Psoas muscle (tissue), 8 donors: ENCODE measurements around the gene CCSAP. TPM values are rescaled to one million over a fixed set of nuclear protein-coding genes. Genes with fewer than 3 reads are reported as not detected.

Experiments
- ATAC-seq, 4 donors: fragments of 200-7000 bp; cut with Tn5 transposase; one replicate each; pipeline ENCODE4 v1.9.1; 2020; ENCODE audit warnings: moderate library complexity in 3 of 4, mild to moderate bottlenecking in 2 of 4
- DNase-seq, 2 donors: peaks; one replicate each; pipeline ENCODE4 v3.0.0-alpha.2; 2020
- H3K27ac ChIP-seq: fragments of 200-600 bp; one replicate; pipeline ENCODE4 v1.8.0; 2022
- H3K27me3 ChIP-seq, 3 donors: fragments of 200-600 bp in 1 of 3; one replicate each; pipeline versions ENCODE4 v1.6.1 to v1.8.0; 2013 to 2022; ENCODE audit warnings: low read length in 2 of 3, mild to moderate bottlenecking in 2 of 3, moderate library complexity in 1 of 3; ENCODE audit not compliant: insufficient read depth in 3 of 3
- H3K36me3 ChIP-seq, 2 donors: fragments of 200-600 bp in 1 of 2; one replicate each; pipeline versions ENCODE4 v1.6.1 to v1.8.0; 2013 to 2022; ENCODE audit warnings: low read depth in 1 of 2, mild to moderate bottlenecking in 1 of 2, moderate library complexity in 1 of 2; ENCODE audit not compliant: insufficient read depth in 1 of 2
- H3K4me1 ChIP-seq: fragments of 200-600 bp; one replicate; pipeline ENCODE4 v1.8.0; 2022
- H3K4me3 ChIP-seq: fragments of 200-600 bp; one replicate; pipeline ENCODE4 v1.8.0; 2022; ENCODE audit warnings: mild to moderate bottlenecking
- H3K9me3 ChIP-seq: fragments of 200-600 bp; one replicate; pipeline ENCODE4 v1.8.0; 2022
- CTCF ChIP-seq: fragments of 200-600 bp; IDR thresholded peaks from one replicate; pipeline ENCODE4 v1.8.0; 2022; ENCODE audit warnings: antibody characterized with exemption
- WGBS, 3 donors: extraction: QIAGEN DNeasy Blood & Tissue Kit; methylation state at CpG; one replicate each; pipeline versions ENCODE4 v1.1.6 to v1.1.7; 2013; 5-methylcytosine and 5-hydroxymethylcytosine counted together
- intact Hi-C, 2 donors: fragments of 100-400 bp; cut with DNase I; formaldehyde crosslinking; loops; one replicate each; pipeline versions ENCODE4 v1.11.0 to v1.14.2; 2022
- polyA plus RNA-seq, 3 donors: library from polyadenylated mRNA; stranded (reverse); fragments of 200-250 nt; gene quantifications; one replicate each; pipeline ENCODE4 v1.2.3, GENCODE V29; 2013
- total RNA-seq, 4 donors: library from RNA; stranded (reverse); fragmentation: NEBNext Ultra II Directional in 2 of 4; extraction: Animal tissue kit (Norgen Biotek cat#: 25700) in 2 of 4; gene quantifications; one replicate each; pipeline versions ENCODE4 v1.2.1 to v1.2.4, GENCODE V29; 2021 to 2023
- donor health status: healthy with polysubstance abuse.
- donor health status: DM: no; HTN: no; CAD: no; lungs with moderate emphysema.
- donor health status: Bipolar disorder and iron deficiency.
- donor health status: healthy.
- donor health status: DM: yes; HTN: yes; CAD: no.
- donor health status: DM: no; HTN: no; CAD: no.
- donor health status: DM: no; HTN: no; CAD: no.
- donor health status: DM: yes; HTN: yes; CAD: no.

Gene CCSAP
- total and polyA plus RNA-seq, 7 donors: 0.53 to 2.2 (median 1.2) TPM

- no peaks in the 10 kb centered on the region for H3K27me3 ChIP-seq
- WGBS, 3 donors: 87 to 92% (median 88%) methylated on average over 7 of the region's 7 CpGs
- peaks cover 50% of the 10 kb centered on the region for H3K4me1 ChIP-seq
- TF ChIP-seq CTCF: no peak
- no peaks in the 10 kb centered on the region for H3K36me3 ChIP-seq
- no peak for ATAC-seq
- no peak overlapping the region for H3K27ac ChIP-seq
- no peak overlapping the region for H3K4me3 ChIP-seq
- no peaks in the 10 kb centered on the region for H3K9me3 ChIP-seq
- intact Hi-C loops: loop anchor here in 1 of 2 donors (5.0 kb wide), 1 partner anchor 64 kb away; no protein-coding TSS in a partner anchor
- no peak for DNase-seq
Observed at GRCh38 chr1:229273507-229274232, 69.2 kb downstream of the CCSAP start.

- TF ChIP-seq CTCF: no peak
- Histone ChIP-seq H3K36me3 (no peaks in the 10 kb centered on the region), H3K27me3 (no peaks in the 10 kb centered on the region), H3K4me1 (peaks cover 46% of the 10 kb centered on the region), H3K9me3 (no peaks in the 10 kb centered on the region), H3K27ac (peak overlapping the region; percentile 77), H3K4me3 (peak overlapping the region; percentile 79)
- WGBS, 3 donors: 35 to 42% (median 36%) methylated on average over 11 of the region's 11 CpGs
- intact Hi-C loops: loop anchor here in 1 of 2 donors (5.0 kb wide), 1 partner anchor 65 kb away; no protein-coding TSS in a partner anchor
- no peak for DNase-seq
- ATAC-seq: no peak
Observed at GRCh38 chr1:229272164-229273158, 70.4 kb downstream of the CCSAP start.

GRCh38 chr1:229271448-229272159 is 71.2 kb downstream of the CCSAP start:
- 1 to 2% (median 2%) methylated on average over 14 to 32 of the region's 32 CpGs for WGBS, 3 donors
- TF ChIP-seq CTCF: peak; percentile 3
- intact Hi-C loops: loop anchor here in 1 of 2 donors (5.0 kb wide), 1 partner anchor 66 kb away; no protein-coding TSS in a partner anchor
- Histone ChIP-seq H3K9me3 (peaks cover 3% of the 10 kb centered on the region), H3K27ac (peak overlapping the region; percentile 77), H3K27me3 (no peaks in the 10 kb centered on the region), H3K36me3 (no peaks in the 10 kb centered on the region), H3K4me3 (peak overlapping the region; percentile 79), H3K4me1 (peaks cover 46% of the 10 kb centered on the region)
- ATAC-seq (peak in 3 of 4 donors; percentile 9 to 21 (median 13)), DNase-seq (no peak)

Other genes starting within 250 kb of the CCSAP start
- 10 to 100 TPM; 44.2 to 67.4 (median 54.3) TPM for gene RAB4A, start 71.9 kb downstream of the CCSAP start, total RNA-seq
- 10 to 100 TPM; 25.2 to 57.6 (median 31.0) TPM for gene RAB4A, start 71.9 kb downstream of the CCSAP start, polyA plus RNA-seq
- gene ACTA1, start 91.0 kb upstream of the CCSAP start, total RNA-seq: over 10,000 TPM in 3 of 4 donors, 1,000 to 10,000 TPM in 1; 8,109 to 28,566 (median 18,858) TPM
- gene ACTA1, start 91.0 kb upstream of the CCSAP start, polyA plus RNA-seq: over 10,000 TPM; 11,314 to 26,656 (median 13,405) TPM
- gene NUP133, start 165.3 kb upstream of the CCSAP start, total RNA-seq: 10 to 100 TPM; 24.1 to 29.3 (median 26.4) TPM
- 10 to 100 TPM in 1 of 3 donors, 1 to 10 TPM in 2; 9.3 to 18.7 (median 9.5) TPM for gene NUP133, start 165.3 kb upstream of the CCSAP start, polyA plus RNA-seq
- gene ABCB10, start 215.7 kb upstream of the CCSAP start, total RNA-seq: 10 to 100 TPM in 3 of 4 donors, 1 to 10 TPM in 1; 9.8 to 20.8 (median 17.5) TPM
- 10 to 100 TPM in 1 of 3 donors, 1 to 10 TPM in 2; 6.9 to 10.8 (median 9.0) TPM for gene ABCB10, start 215.7 kb upstream of the CCSAP start, polyA plus RNA-seq